HS-5 (cell line): ENCODE results near the gene GLYATL2.

Source experiments
- DNase-seq: peaks from one replicate; pipeline ENCODE4 v3.0.0-alpha.2; 2012; ENCODE audit warnings: low read depth

The GLYATL2 gene

DNA sequence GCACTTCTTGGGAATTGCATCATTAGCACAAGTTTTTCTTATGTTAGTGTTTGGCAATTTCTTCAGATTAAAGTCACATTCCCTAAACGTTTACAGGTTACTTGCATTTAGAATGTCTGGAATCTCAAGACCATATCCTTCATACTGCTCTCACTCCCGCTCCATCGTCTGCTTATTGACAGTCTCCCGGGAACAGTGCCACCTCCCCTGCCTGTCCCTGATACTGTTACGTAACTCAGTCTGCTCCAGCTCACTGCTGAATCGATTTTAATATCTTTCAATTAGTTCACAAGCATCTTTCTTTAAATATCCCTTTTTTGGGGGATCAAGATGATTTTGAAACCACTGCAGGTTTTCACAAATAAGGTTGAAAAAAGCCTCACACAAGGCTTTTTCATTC, 48.2 kb downstream of the GLYATL2 start:
- DNase-seq = no peak

DNA sequence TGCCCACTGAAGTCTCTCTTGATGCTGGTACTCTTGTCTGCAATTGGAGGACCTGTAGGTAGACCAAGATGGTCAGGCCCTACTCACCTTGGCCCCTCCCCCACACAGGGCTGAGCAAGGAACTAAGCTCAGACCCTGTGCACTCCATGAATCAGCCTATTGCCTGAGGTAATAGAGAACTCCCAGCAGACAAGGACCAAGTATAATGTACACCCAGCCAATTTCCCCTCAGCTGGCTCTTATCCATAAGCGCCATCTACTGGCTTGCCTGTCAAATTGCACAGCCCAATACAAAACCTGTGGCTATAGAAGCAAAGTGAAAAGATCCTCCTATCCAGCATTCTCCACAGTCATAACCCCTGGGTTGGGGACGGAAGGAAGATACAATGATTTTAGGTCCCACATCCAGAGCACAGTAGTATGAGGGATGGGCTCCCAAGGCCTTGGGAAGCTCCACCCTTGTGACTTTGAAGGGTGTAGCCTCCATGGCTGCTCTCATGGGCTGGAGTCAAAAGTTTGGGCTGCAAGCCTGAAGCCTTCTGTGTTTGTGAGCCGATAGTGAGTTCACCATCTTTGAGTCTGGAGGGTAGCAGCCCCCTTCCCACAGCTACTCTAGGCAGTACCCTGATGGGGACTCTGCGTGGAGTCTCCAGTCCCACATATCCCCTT, 56.0 kb downstream of the GLYATL2 start:
- DNase-seq = peak; percentile 40

DNA sequence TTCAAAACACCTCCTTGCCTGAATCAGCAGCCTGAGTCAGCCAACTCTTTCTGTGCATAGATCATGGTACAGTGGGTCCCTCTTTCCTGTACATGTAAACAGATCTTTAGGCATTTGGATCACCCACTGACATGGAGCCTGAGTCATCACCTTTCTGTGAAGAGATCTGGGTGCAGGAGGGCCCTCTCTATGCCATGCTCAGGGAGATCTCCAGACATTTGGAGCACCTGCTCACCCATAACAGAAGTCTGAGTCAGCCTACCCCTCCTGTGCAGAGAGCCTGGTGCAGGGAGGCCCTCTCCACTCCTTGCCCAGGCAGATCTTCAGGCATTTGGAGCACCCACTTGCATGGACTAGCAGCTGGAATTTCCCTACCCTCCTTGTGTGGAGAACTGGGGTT, 56.6 kb downstream of the GLYATL2 start:
- peak; percentile 69 for DNase-seq

DNA sequence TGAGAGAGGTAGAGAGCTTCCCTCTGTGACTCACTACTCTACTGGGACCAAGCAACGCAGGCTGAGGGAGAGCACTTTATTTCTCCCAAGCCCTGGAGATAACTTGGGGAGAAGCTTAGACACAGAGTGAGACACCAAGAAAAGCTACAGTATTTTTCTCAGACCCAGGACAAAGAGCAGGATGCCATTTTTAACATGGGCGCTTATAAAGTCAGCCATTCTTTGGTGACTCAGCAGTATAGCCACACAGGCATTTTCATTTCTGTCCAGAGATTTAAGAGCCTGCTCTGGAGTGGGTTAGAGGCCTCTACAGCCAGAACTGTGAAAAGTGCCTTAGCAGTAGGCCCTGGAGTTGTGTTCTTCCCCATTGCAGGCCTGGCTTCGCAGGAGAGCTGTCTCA, 57.8 kb downstream of the GLYATL2 start:
- no peak for DNase-seq

DNA sequence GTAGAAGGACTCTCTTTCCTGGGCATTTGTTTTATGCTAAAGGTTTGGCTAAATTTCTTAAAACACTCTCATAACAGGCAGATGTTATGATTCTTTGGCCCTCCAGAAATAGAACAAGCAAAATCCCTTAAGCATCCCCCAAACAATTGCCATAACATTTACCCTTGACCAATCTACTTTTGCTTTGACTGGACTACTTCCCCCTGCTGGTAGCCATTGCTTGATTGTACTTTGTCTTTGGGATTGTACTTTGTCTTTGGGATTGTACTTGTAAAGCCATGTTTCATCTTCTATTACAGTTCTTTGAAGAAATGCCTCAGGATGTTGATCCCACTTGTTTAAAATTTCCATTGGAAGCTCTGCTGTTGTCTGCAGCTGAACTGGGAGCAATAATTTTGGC, 59.5 kb downstream of the GLYATL2 start:
- no peak for DNase-seq
